GM10248 (cell line): ENCODE data around the gene PROB1.

Experiments
- CTCF ChIA-PET: fragments of 300-600 bp; sonication (Branson Sonifier 250); formaldehyde crosslinking; extraction: SDS; loops from one replicate; lab custom pipeline; 2021; ENCODE audit warnings: antibody characterized with exemption; lab: Yijun Ruan, JAX
- POLR2A ChIA-PET: fragments of 350-650 bp; sonication (Branson Sonifier 250); formaldehyde crosslinking; extraction: SDS; loops from one replicate; lab custom pipeline; 2020; ENCODE audit warnings: antibody characterized with exemption; lab: Yijun Ruan, JAX
- DNase-seq: peaks from one replicate; pipeline ENCODE4 v3.0.0; 2012; ENCODE audit errors: extremely low spot score
- TF ChIP-seq, protein P1 (sequence below): IDR thresholded peaks from 2 replicates; pipeline ENCODE4 v1.5.1; 2012; ENCODE audit warnings: mild to moderate bottlenecking, low read depth; ENCODE audit errors: extremely low read depth, missing control alignments, control extremely low read depth

The PROB1 gene

DNA sequence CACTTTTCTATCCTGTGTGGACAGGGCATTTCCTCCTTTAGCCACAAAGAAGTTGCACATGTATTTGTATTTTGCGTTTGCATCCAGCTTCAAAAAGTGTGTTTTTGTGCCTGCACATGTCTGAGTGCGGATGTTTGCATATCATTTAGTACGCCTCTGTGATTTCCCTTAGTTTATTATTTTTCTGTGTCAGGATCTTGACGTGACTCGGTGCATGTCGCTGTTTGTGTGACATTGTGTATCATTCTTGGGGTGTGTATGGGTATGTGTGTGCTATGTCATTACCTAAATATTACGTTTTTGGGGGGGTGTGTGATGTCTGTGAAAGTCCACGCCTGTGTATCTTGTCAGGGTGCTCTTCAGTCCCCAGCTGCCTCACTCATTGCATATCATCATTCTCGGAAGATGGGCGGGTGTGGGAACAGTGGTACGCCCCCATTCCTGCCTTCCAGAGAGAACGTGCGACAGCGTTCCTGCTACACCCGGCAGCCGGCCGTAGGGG is 53.7 kb downstream of the PROB1 start:
- POLR2A ChIA-PET: interaction anchor here (1.0 to 1.6 kb wide), 4 partner anchors 11 to 86 kb away, joined by 3 to 6 read pairs (median 4); no protein-coding TSS in a partner anchor
- no peak for DNase-seq
- TF ChIP-seq, protein P1, sequence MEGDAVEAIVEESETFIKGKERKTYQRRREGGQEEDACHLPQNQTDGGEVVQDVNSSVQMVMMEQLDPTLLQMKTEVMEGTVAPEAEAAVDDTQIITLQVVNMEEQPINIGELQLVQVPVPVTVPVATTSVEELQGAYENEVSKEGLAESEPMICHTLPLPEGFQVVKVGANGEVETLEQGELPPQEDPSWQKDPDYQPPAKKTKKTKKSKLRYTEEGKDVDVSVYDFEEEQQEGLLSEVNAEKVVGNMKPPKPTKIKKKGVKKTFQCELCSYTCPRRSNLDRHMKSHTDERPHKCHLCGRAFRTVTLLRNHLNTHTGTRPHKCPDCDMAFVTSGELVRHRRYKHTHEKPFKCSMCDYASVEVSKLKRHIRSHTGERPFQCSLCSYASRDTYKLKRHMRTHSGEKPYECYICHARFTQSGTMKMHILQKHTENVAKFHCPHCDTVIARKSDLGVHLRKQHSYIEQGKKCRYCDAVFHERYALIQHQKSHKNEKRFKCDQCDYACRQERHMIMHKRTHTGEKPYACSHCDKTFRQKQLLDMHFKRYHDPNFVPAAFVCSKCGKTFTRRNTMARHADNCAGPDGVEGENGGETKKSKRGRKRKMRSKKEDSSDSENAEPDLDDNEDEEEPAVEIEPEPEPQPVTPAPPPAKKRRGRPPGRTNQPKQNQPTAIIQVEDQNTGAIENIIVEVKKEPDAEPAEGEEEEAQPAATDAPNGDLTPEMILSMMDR: no peak
- CTCF ChIA-PET: interaction anchor here (1.0 to 3.0 kb wide), 15 partner anchors 9 to 292 kb away, joined by 3 to 25 read pairs (median 6); partner anchors contain the start of gene MZB1
